Panc1 (cell line): Measurements from ENCODE around the gene FANCD2.

ENCODE experiments used
- TF ChIP-seq, protein P1 (sequence below): fragments of 450-650 bp; IDR thresholded peaks from 2 replicates; pipeline ENCODE4 v1.5.1; 2017; ENCODE audit warnings: mild to moderate bottlenecking
- TF ChIP-seq, protein P2 (sequence below), 2 experiments: IDR thresholded peaks; 2 replicates each; pipeline ENCODE4 v1.6.1; 2011 to 2012; ENCODE audit warnings: low read depth in 2 of 2, control low read depth in 1 of 2, low read length in 1 of 2, mild to moderate bottlenecking in 1 of 2, moderate library complexity in 1 of 2; ENCODE audit not compliant: insufficient read depth in 1 of 2

DNA sequence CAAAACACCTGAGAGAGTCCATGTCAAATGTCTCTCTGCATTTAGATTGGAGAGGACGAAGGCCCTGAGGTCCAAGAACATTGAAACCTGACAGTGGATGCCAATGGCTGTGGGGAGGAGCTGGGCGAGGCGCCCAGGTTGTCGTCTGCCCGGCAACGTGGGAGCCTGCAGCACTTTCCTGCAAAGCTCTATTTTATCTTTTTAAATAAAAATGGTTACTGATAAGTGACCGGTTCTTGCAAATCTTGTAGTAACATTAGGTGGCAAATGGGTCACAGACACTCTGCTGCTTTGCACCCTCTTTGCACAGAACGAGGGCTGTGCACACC lies 19.5 kb upstream of the FANCD2 start:
- TF ChIP-seq, protein P1, sequence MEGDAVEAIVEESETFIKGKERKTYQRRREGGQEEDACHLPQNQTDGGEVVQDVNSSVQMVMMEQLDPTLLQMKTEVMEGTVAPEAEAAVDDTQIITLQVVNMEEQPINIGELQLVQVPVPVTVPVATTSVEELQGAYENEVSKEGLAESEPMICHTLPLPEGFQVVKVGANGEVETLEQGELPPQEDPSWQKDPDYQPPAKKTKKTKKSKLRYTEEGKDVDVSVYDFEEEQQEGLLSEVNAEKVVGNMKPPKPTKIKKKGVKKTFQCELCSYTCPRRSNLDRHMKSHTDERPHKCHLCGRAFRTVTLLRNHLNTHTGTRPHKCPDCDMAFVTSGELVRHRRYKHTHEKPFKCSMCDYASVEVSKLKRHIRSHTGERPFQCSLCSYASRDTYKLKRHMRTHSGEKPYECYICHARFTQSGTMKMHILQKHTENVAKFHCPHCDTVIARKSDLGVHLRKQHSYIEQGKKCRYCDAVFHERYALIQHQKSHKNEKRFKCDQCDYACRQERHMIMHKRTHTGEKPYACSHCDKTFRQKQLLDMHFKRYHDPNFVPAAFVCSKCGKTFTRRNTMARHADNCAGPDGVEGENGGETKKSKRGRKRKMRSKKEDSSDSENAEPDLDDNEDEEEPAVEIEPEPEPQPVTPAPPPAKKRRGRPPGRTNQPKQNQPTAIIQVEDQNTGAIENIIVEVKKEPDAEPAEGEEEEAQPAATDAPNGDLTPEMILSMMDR = no peak
- TF ChIP-seq, protein P2, sequence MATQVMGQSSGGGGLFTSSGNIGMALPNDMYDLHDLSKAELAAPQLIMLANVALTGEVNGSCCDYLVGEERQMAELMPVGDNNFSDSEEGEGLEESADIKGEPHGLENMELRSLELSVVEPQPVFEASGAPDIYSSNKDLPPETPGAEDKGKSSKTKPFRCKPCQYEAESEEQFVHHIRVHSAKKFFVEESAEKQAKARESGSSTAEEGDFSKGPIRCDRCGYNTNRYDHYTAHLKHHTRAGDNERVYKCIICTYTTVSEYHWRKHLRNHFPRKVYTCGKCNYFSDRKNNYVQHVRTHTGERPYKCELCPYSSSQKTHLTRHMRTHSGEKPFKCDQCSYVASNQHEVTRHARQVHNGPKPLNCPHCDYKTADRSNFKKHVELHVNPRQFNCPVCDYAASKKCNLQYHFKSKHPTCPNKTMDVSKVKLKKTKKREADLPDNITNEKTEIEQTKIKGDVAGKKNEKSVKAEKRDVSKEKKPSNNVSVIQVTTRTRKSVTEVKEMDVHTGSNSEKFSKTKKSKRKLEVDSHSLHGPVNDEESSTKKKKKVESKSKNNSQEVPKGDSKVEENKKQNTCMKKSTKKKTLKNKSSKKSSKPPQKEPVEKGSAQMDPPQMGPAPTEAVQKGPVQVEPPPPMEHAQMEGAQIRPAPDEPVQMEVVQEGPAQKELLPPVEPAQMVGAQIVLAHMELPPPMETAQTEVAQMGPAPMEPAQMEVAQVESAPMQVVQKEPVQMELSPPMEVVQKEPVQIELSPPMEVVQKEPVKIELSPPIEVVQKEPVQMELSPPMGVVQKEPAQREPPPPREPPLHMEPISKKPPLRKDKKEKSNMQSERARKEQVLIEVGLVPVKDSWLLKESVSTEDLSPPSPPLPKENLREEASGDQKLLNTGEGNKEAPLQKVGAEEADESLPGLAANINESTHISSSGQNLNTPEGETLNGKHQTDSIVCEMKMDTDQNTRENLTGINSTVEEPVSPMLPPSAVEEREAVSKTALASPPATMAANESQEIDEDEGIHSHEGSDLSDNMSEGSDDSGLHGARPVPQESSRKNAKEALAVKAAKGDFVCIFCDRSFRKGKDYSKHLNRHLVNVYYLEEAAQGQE (IDR thresholded peaks at IDR 0.05; ENCODE audit: insufficient read depth in 1 of 2, low read depth in 2 of 2, low read length in 1 of 2) = no peak
